ENCODE measurements around the gene RASAL2.

GRCh38 chr1:178282949-178283367 lies 189.1 kb downstream of the RASAL2 start:
- peak in 2 of 3 donors; percentile 21 to 34 for TF ChIP-seq CTCF (IDR thresholded peaks at IDR 0.05)
- no peak for TF ChIP-seq POLR2A (IDR thresholded peaks at IDR 0.05)
- no peak for TF ChIP-seq POLR2AphosphoS5 (IDR thresholded peaks at IDR 0.05)
